IMR-90 (cell line): ENCODE results near the gene POGLUT2. TPM values are rescaled to one million over a fixed set of nuclear protein-coding genes. Genes with fewer than 3 reads are reported as not detected.

Experiments
- ATAC-seq: fragments of 200-7000 bp; cut with Tn5 transposase; 2 replicates; pipeline ENCODE4 v1.9.1; 2020; ENCODE audit warnings: low read depth, mild to moderate bottlenecking, moderate library complexity
- BruUV-seq: library from RNA; stranded (reverse); fragments of 400-500 nt; replicated peaks from 2 replicates; lab custom pipeline; 2021; lab: Mats Ljungman, UMichigan
- CTCF ChIA-PET: fragments of 300-600 bp; formaldehyde crosslinking; extraction: SDS; loops from one replicate; lab custom pipeline; 2021; ENCODE audit warnings: antibody characterized with exemption; lab: Yijun Ruan, JAX
- POLR2A ChIA-PET: fragments of 300-600 bp; sonication (Branson Sonifier 250); formaldehyde crosslinking; loops from one replicate; lab custom pipeline; 2022; ENCODE audit warnings: antibody characterized with exemption; ENCODE audit not compliant: unreplicated experiment; lab: Charles Lee
- DNase-seq: peaks from one replicate; pipeline ENCODE4 v3.0.0; 2013
- H2AFZ ChIP-seq: replicated peaks from 2 replicates; pipeline ENCODE3; 2013; ENCODE audit warnings: low read length, mild to moderate bottlenecking; ENCODE audit not compliant: poor library complexity
- H2AK5ac ChIP-seq: 2 replicates; pipeline ENCODE4 v1.6.1; 2013; ENCODE audit warnings: low read depth, low read length, inconsistent platforms
- H2AK9ac ChIP-seq: replicated peaks from 2 replicates; pipeline ENCODE3; 2013; ENCODE audit warnings: mild to moderate bottlenecking, low read depth, low read length, moderate library complexity; ENCODE audit not compliant: poor library complexity
- H2BK120ac ChIP-seq: 2 replicates; pipeline ENCODE4 v1.6.1; 2013; ENCODE audit warnings: low read depth, low read length, inconsistent platforms
- H2BK15ac ChIP-seq: 3 replicates; pipeline ENCODE4 v1.6.1; 2013; ENCODE audit warnings: low read depth, low read length, inconsistent platforms
- H2BK20ac ChIP-seq: 2 replicates; pipeline ENCODE4 v1.6.1; 2013; ENCODE audit warnings: low read depth, mild to moderate bottlenecking, inconsistent platforms, low read length, moderate library complexity
- H2BK5ac ChIP-seq: 2 replicates; pipeline ENCODE4 v1.6.1; 2013; ENCODE audit warnings: mild to moderate bottlenecking, low read depth, low read length, inconsistent platforms; ENCODE audit not compliant: poor library complexity, severe bottlenecking
- H3K14ac ChIP-seq: replicated peaks from 2 replicates; pipeline ENCODE4 v1.6.1; 2013; ENCODE audit warnings: low read depth, low read length, inconsistent platforms
- H3K18ac ChIP-seq: 2 replicates; pipeline ENCODE4 v1.6.1; 2013; ENCODE audit warnings: low read depth, low read length, control low read depth
- H3K23ac ChIP-seq: 2 replicates; pipeline ENCODE4 v1.6.1; 2013; ENCODE audit warnings: low read depth, low read length, inconsistent platforms
- H3K27ac ChIP-seq: 2 replicates; pipeline ENCODE4 v1.5.1; 2013; ENCODE audit warnings: mild to moderate bottlenecking, control low read depth, low read length; ENCODE audit not compliant: insufficient read depth
- H3K27me3 ChIP-seq: 2 replicates; pipeline ENCODE4 v1.6.1; 2013; ENCODE audit warnings: low read length; ENCODE audit not compliant: control insufficient read depth, insufficient read depth
- H3K36me3 ChIP-seq: 2 replicates; pipeline ENCODE4 v1.6.1; 2013; ENCODE audit warnings: low read length, mixed read lengths; ENCODE audit not compliant: control insufficient read depth, insufficient read depth
- H3K4ac ChIP-seq: 2 replicates; pipeline ENCODE4 v1.6.1; 2013; ENCODE audit warnings: low read depth, low read length, inconsistent platforms
- H3K4me1 ChIP-seq: 2 replicates; pipeline ENCODE4 v1.6.1; 2013; ENCODE audit warnings: low read length, mixed read lengths; ENCODE audit not compliant: control insufficient read depth, insufficient read depth
- H3K4me2 ChIP-seq: 2 replicates; pipeline ENCODE4 v1.6.1; 2013; ENCODE audit warnings: low read depth, mild to moderate bottlenecking, control low read depth, low read length, moderate library complexity
- H3K4me3 ChIP-seq: 2 replicates; pipeline ENCODE4 v1.5.1; 2013; ENCODE audit warnings: low read depth, mild to moderate bottlenecking, control low read depth, low read length, moderate library complexity; ENCODE audit not compliant: insufficient read depth
- H3K56ac ChIP-seq: 2 replicates; pipeline ENCODE4 v1.6.1; 2013; ENCODE audit warnings: low read length, inconsistent platforms; ENCODE audit not compliant: insufficient read depth; ENCODE audit errors: extremely low read depth
- H3K79me1 ChIP-seq, 2 experiments: 2 replicates each; pipeline ENCODE4 v1.6.1; 2013; ENCODE audit warnings: low read length in 2 of 2, inconsistent platforms in 1 of 2, low read depth in 1 of 2
- H3K9ac ChIP-seq: 2 replicates; pipeline ENCODE4 v1.6.1; 2013; ENCODE audit warnings: low read depth, low read length, control low read depth
- H3K9me1 ChIP-seq: 2 replicates; pipeline ENCODE4 v1.6.1; 2013; ENCODE audit warnings: low read length, inconsistent platforms; ENCODE audit not compliant: insufficient read depth
- H3K9me3 ChIP-seq: 2 replicates; pipeline ENCODE4 v1.6.1; 2013; ENCODE audit warnings: low read length; ENCODE audit not compliant: control insufficient read depth, insufficient read depth
- H4K20me1 ChIP-seq: 2 replicates; pipeline ENCODE4 v1.6.1; 2013; ENCODE audit warnings: low read length, inconsistent platforms; ENCODE audit not compliant: insufficient read depth
- H4K5ac ChIP-seq: 2 replicates; pipeline ENCODE4 v1.6.1; 2013; ENCODE audit warnings: mild to moderate bottlenecking, low read depth, low read length, control low read depth
- H4K8ac ChIP-seq, 2 experiments: 2 replicates each; pipeline ENCODE4 v1.6.1; 2013; ENCODE audit warnings: low read depth in 2 of 2, low read length in 2 of 2, control low read depth in 1 of 2, inconsistent platforms in 1 of 2
- H4K91ac ChIP-seq: 2 replicates; pipeline ENCODE4 v1.6.1; 2013; ENCODE audit warnings: low read depth, low read length, inconsistent platforms; ENCODE audit not compliant: insufficient read depth
- BHLHE40 ChIP-seq: fragments of 150-350 bp; IDR thresholded peaks from 2 replicates; pipeline ENCODE4 v1.6.1; 2016; ENCODE audit warnings: mild to moderate bottlenecking, low read depth, low read length
- CEBPB ChIP-seq: IDR thresholded peaks from 2 replicates; pipeline ENCODE4 v1.6.1; 2012; ENCODE audit warnings: low read depth, low read length, improper control_type of control experiment
- CHD1 ChIP-seq: IDR thresholded peaks from 2 replicates; pipeline ENCODE4 v1.6.1; 2012; ENCODE audit warnings: low read depth, low read length, improper control_type of control experiment
- FOS ChIP-seq: fragments of 150-350 bp; IDR thresholded peaks from 2 replicates; pipeline ENCODE4 v1.6.1; 2016; ENCODE audit warnings: low read depth, low read length
- MAFK ChIP-seq: IDR thresholded peaks from 2 replicates; pipeline ENCODE4 v1.6.1; 2012; ENCODE audit warnings: low read depth, low read length, improper control_type of control experiment
- MAZ ChIP-seq: IDR thresholded peaks from 2 replicates; pipeline ENCODE4 v1.6.1; 2012; ENCODE audit warnings: low read depth, mild to moderate bottlenecking, low read length, improper control_type of control experiment, moderate library complexity, borderline replicate concordance
- MXI1 ChIP-seq: IDR thresholded peaks from 2 replicates; pipeline ENCODE4 v1.6.1; 2012; ENCODE audit warnings: low read depth, mild to moderate bottlenecking, low read length, moderate library complexity, borderline replicate concordance
- POLR2A ChIP-seq: IDR thresholded peaks from 2 replicates; pipeline ENCODE4 v1.6.1; 2012; ENCODE audit warnings: mild to moderate bottlenecking, low read depth, low read length
- RAD21 ChIP-seq: IDR thresholded peaks from 2 replicates; pipeline ENCODE4 v1.6.1; 2012; ENCODE audit warnings: low read length, improper control_type of control experiment
- RCOR1 ChIP-seq: IDR thresholded peaks from 2 replicates; pipeline ENCODE4 v1.6.1; 2012; ENCODE audit warnings: mild to moderate bottlenecking, low read length, improper control_type of control experiment; ENCODE audit not compliant: insufficient replicate concordance
- RFX5 ChIP-seq: IDR thresholded peaks from 2 replicates; pipeline ENCODE4 v1.8.0; 2012; ENCODE audit warnings: low read depth, mild to moderate bottlenecking, low read length, moderate library complexity
- SMC3 ChIP-seq: fragments of 150-350 bp; IDR thresholded peaks from 2 replicates; pipeline ENCODE4 v1.6.1; 2016; ENCODE audit warnings: low read depth, mild to moderate bottlenecking, antibody characterized with exemption, low read length, moderate library complexity
- WGBS, 2 experiments: methylation state at CpG; one replicate each; pipeline versions ENCODE4 v1.1.5 to v1.1.7; 2013; ENCODE audit warnings: missing lambda C conversion rate in 2 of 2; ENCODE audit not compliant: insufficient read length in 1 of 2; ENCODE audit errors: extremely low coverage in 2 of 2; 5-methylcytosine and 5-hydroxymethylcytosine counted together
- dilution Hi-C: fragments of 300-500 bp; cut with HindIII; formaldehyde crosslinking; loops from one replicate; pipeline ENCODE4 v1.14.3; 2018; ENCODE audit warnings: low sequenced_read_pairs; ENCODE audit not compliant: unreplicated experiment
- in situ Hi-C: fragments of 300-500 bp; cut with MboI; formaldehyde crosslinking; loops from 3 replicates; pipeline ENCODE4 v1.14.3; 2019; ENCODE audit warnings: low sequenced_read_pairs, inconsistent platforms, mixed read lengths
- intact Hi-C: fragments of 100-400 bp; cut with micrococcal nuclease; formaldehyde crosslinking; loops from 2 replicates; pipeline ENCODE4 v1.10.0; 2022
- polyA plus RNA-seq, 3 experiments: library from polyadenylated mRNA; depleted of rRNA; stranded (reverse); fragments of >200 nt; gene quantifications; 2 replicates each; pipeline ENCODE4 v1.2.3, GENCODE V29; 2012; ENCODE audit warnings: low replicate concordance in 1 of 3
- total RNA-seq: library from RNA; depleted of rRNA; stranded (reverse); fragments of >200 nt; gene quantifications from 2 replicates; pipeline ENCODE4 v1.2.3, GENCODE V29; 2012
- TF ChIP-seq, protein P1 (sequence below): conservative IDR thresholded peaks from 2 replicates; pipeline ENCODE4 v1.5.1; 2012; ENCODE audit warnings: mild to moderate bottlenecking, low read depth, low read length, improper control_type of control experiment
- TF ChIP-seq, protein P2 (sequence below): fragments of 150-350 bp; IDR thresholded peaks from 2 replicates; pipeline ENCODE4 v1.6.1; 2017; ENCODE audit warnings: mild to moderate bottlenecking, antibody characterized with exemption, low read length, low read depth
- TF ChIP-seq, protein P3 (sequence below): fragments of 150-350 bp; IDR thresholded peaks from 2 replicates; pipeline ENCODE4 v1.6.1; 2016; ENCODE audit warnings: low read depth, mild to moderate bottlenecking, low read length, moderate library complexity, borderline replicate concordance

Gene POGLUT2
- total and polyA plus RNA-seq, 2 of the 4 experiments (the other 2 are of a cell fraction), result 10.6 to 14.3 TPM

DNA sequence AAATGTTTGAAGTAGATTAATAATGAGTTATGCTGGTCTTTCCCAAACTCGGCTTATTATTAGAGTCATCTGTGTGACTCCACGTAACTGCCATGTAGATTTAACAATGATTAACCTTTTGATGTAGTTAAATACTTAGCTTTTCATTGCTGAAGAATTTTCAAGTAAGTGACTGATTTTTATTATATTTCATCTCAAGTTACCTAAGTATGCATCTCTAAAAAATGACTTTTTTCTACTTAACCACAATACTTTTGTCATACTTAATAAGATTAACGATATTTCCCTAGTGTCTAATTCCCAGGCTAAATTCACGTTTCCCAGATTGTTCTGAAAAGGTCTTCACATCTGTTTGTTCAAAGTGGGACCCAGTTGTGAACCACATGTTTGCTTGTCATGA is 17.9 kb upstream of the POGLUT2 start:
- dilution Hi-C loops (no loop called here), intact Hi-C loops (no loop called here), in situ Hi-C loops (no loop called here)
- Histone ChIP-seq H2BK15ac (no peak overlapping the region), H4K8ac (no peak overlapping the region), H2AFZ (no peak overlapping the region), H3K9me3 (no peaks in the 10 kb centered on the region), H4K20me1 (no peaks in the 10 kb centered on the region), H2AK9ac (no peak overlapping the region), H2BK20ac (no peak overlapping the region), H3K14ac (no peak overlapping the region), H3K4me3 (no peak overlapping the region), H3K23ac (no peak overlapping the region), H4K91ac (no peak overlapping the region), H3K79me1 (peaks cover 21 to 34% of the 10 kb centered on the region in 2 experiments), H3K4me2 (no peak overlapping the region), H3K56ac (no peak overlapping the region), H3K4me1 (peaks cover 4% of the 10 kb centered on the region), H3K9ac (no peak overlapping the region), H3K18ac (no peak overlapping the region), H2BK120ac (no peak overlapping the region), H3K9me1 (peaks cover 9% of the 10 kb centered on the region; the same call in 1 of the 2 replicates), H3K36me3 (peaks cover 6% of the 10 kb centered on the region), H3K4ac (no peak overlapping the region), H2BK5ac (no peak overlapping the region), H3K27ac (no peak overlapping the region), H4K5ac (no peak overlapping the region), H2AK5ac (no peak overlapping the region), H3K27me3 (no peaks in the 10 kb centered on the region)
- CTCF ChIA-PET, result no interaction called here
- BruUV-seq, result no TSS peak
- DNase-seq (no peak), ATAC-seq (no peak)
- TF ChIP-seq, protein P1, sequence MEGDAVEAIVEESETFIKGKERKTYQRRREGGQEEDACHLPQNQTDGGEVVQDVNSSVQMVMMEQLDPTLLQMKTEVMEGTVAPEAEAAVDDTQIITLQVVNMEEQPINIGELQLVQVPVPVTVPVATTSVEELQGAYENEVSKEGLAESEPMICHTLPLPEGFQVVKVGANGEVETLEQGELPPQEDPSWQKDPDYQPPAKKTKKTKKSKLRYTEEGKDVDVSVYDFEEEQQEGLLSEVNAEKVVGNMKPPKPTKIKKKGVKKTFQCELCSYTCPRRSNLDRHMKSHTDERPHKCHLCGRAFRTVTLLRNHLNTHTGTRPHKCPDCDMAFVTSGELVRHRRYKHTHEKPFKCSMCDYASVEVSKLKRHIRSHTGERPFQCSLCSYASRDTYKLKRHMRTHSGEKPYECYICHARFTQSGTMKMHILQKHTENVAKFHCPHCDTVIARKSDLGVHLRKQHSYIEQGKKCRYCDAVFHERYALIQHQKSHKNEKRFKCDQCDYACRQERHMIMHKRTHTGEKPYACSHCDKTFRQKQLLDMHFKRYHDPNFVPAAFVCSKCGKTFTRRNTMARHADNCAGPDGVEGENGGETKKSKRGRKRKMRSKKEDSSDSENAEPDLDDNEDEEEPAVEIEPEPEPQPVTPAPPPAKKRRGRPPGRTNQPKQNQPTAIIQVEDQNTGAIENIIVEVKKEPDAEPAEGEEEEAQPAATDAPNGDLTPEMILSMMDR, result no peak
- TF ChIP-seq RFX5, result no peak
- TF ChIP-seq SMC3, result no peak
- TF ChIP-seq RCOR1, result no peak
- no peak for TF ChIP-seq CHD1
- TF ChIP-seq MAFK, result no peak
- TF ChIP-seq BHLHE40, result no peak
- TF ChIP-seq MAZ, result no peak
- no peak for TF ChIP-seq CEBPB
- no peak for TF ChIP-seq MXI1
- no peak for TF ChIP-seq RAD21
- no peak for TF ChIP-seq POLR2A
- TF ChIP-seq, protein P2, sequence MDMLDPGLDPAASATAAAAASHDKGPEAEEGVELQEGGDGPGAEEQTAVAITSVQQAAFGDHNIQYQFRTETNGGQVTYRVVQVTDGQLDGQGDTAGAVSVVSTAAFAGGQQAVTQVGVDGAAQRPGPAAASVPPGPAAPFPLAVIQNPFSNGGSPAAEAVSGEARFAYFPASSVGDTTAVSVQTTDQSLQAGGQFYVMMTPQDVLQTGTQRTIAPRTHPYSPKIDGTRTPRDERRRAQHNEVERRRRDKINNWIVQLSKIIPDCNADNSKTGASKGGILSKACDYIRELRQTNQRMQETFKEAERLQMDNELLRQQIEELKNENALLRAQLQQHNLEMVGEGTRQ, result no peak
- no peak for TF ChIP-seq FOS
- TF ChIP-seq, protein P3, sequence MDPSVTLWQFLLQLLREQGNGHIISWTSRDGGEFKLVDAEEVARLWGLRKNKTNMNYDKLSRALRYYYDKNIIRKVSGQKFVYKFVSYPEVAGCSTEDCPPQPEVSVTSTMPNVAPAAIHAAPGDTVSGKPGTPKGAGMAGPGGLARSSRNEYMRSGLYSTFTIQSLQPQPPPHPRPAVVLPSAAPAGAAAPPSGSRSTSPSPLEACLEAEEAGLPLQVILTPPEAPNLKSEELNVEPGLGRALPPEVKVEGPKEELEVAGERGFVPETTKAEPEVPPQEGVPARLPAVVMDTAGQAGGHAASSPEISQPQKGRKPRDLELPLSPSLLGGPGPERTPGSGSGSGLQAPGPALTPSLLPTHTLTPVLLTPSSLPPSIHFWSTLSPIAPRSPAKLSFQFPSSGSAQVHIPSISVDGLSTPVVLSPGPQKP, result no peak
- WGBS, 2 experiments, result 90% methylated on average over 2 of the region's 4 CpGs; no CpG with 5 or more reads in 1 of the 2 experiments
- POLR2A ChIA-PET, result interaction anchor here (0.6 kb wide), 1 partner anchor 43 kb away, joined by 8 read pairs; the partner anchor contains the start of gene TEX30
